ENCODE results near the gene PPP2R5C.

GRCh38 chr14:101900253-101900652 lies 138.7 kb downstream of the PPP2R5C start:
- TF ChIP-seq, protein P1, sequence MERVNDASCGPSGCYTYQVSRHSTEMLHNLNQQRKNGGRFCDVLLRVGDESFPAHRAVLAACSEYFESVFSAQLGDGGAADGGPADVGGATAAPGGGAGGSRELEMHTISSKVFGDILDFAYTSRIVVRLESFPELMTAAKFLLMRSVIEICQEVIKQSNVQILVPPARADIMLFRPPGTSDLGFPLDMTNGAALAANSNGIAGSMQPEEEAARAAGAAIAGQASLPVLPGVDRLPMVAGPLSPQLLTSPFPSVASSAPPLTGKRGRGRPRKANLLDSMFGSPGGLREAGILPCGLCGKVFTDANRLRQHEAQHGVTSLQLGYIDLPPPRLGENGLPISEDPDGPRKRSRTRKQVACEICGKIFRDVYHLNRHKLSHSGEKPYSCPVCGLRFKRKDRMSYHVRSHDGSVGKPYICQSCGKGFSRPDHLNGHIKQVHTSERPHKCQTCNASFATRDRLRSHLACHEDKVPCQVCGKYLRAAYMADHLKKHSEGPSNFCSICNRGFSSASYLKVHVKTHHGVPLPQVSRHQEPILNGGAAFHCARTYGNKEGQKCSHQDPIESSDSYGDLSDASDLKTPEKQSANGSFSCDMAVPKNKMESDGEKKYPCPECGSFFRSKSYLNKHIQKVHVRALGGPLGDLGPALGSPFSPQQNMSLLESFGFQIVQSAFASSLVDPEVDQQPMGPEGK (CRISPR knock-in tag; IDR thresholded peaks at IDR 0.05; ENCODE audit: borderline replicate concordance): no peak
- TF ChIP-seq CSRNP3 (CRISPR knock-in tag; IDR thresholded peaks at IDR 0.05): no peak

Measured in SK-N-SH treated with all-trans-retinoic acid at 6 μM for 48 hours (cell line).